LNCAP (cell line): Measurements from ENCODE around the gene ARHGAP36.

Experiments
- CTCF ChIP-seq: fragments of 450-650 bp; IDR thresholded peaks from 2 replicates; pipeline ENCODE4 v1.5.1; 2017; ENCODE audit warnings: mild to moderate bottlenecking

The ARHGAP36 gene

GRCh38 chrX:131045726-131046125 lies 12.4 kb upstream of the ARHGAP36 start:
- no peak for TF ChIP-seq CTCF

GRCh38 chrX:131046596-131046995 lies 11.6 kb upstream of the ARHGAP36 start:
- TF ChIP-seq CTCF = no peak

- no peak for TF ChIP-seq CTCF
These were observed 11.0 kb upstream of the ARHGAP36 start for GRCh38 chrX:131047180-131047579.

GRCh38 chrX:131053076-131053475 lies 5.1 kb upstream of the ARHGAP36 start:
- TF ChIP-seq CTCF = no peak

- TF ChIP-seq CTCF = no peak
These were observed 3.2 kb upstream of the ARHGAP36 start for GRCh38 chrX:131054906-131055305.

- TF ChIP-seq CTCF = no peak
These were observed 440 bp upstream of the ARHGAP36 start for GRCh38 chrX:131057706-131058105.

GRCh38 chrX:131059246-131059645 lies 1.1 kb downstream of the ARHGAP36 start:
- no peak for TF ChIP-seq CTCF

- TF ChIP-seq CTCF = no peak
These were observed 2.0 kb downstream of the ARHGAP36 start for GRCh38 chrX:131060147-131060546.
